HG03354 (cell line): ENCODE data around the gene TMED10.

Experiments used
- ATAC-seq: cut with Tn5 transposase; IDR thresholded peaks from one replicate; pipeline ENCODE4 v1.9.1; 2021; ENCODE audit warnings: mild to moderate bottlenecking; ENCODE audit not compliant: unreplicated experiment, poor library complexity, severe bottlenecking

TMED10 gene

DNA sequence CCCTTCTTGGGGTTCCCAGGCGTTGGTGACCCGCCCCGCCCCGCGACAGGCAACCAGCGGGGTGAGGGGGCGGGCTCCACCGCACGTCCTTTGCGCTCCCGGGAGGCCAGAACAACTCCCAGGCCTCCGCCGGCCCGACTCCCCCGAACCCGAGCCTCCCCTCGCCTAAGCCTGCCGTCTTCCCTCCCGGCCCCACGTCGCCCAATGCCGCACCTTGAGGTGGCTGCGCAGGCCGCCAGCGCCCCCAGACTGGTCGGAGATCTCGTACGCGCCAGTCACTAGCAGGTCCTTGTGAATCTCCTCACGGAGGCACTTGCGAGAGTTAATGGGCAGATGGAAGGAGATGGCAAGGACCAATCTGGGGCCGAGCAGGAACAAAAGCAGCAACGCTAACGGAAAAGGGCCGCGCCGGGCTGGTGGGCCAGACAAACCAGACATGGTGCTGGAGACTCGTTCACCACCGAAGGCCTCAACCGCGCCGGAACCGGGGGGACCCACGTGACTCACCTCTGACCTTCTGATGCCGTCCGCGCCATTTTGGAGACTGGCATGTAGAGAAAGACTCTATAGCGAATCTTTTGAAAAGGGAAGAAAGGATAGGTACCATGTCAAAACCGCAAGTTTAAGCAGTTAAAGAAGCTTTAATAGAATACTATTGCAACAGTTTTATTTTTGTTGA, at the start of gene TMED10:
Gene TMED10 (minus strand): TSS at position 471 of the 679 bp plus-strand sequence. CDS start 33 bp downstream, at position 438.
- peak; percentile 76 for ATAC-seq

- no peak for ATAC-seq
Observed at GRCh38 chr14:75224561-75224960, 48.1 kb upstream of the TMED10 start.

DNA sequence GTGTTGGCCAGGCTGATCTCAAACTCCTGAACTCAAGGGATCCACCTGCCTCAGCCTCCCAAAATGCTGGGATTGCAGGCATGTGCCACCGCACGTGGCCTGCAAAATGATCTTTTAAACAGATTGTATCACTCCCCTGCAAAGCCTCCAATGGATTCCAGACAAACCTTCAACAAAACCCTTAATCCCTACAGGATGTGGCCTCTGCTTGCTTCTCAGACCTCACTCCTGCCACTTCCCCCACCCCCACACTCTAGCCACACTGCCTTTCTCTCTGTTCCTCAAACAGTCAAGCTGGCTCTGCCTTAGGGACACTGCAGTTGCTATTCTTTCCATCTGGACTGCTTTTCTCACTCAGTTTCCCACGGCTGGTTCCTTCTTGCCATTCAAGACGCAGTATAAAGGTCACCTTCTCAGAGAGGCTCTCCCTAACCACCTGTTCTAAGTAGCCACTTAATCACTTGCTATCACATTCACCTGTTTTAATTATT, 47.3 kb upstream of the TMED10 start:
- ATAC-seq, result peak; percentile 55

GRCh38 chr14:75222208-75222701, 45.8 kb upstream of the TMED10 start:
- ATAC-seq, result peak; percentile 64

DNA sequence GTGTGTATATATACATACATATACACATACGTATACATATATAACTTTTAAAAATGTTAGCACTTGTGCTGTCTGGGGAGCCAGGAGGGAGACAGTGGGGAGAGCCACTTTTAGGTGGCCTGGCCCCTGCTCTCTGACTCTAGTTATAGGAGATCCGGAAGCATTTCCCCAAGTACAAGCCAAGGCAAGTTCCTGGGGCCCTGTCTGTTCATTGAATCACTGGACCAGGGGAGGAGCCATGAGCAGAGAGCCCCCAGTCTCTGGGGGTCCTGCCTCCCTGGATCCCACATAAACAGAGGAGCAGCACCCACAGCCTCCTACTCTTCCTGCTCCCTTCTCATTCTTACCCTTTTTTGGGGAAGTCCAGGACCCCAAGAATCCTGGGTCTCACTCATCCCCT, 45.4 kb upstream of the TMED10 start:
- ATAC-seq, result no peak

DNA sequence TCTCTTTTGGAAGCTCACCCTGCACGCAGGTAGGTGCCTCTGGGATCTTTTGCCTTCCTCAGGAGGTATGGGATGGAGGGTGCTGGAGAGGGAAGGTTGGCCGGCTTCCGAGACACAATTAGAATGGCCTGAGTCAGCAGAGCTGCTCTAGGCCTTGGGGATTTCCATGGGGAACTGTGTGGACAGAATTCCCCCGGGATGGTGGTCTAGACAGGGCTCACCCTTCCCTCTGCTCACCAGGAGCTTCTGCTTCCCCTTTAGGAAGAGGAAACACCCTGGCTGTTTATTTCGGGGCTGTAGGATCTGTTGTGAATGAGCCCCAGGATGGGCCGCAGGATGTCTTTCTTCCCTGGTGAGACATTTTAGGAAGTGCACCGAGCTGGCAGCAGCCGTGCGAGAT, 43.7 kb upstream of the TMED10 start:
- no peak for ATAC-seq

DNA sequence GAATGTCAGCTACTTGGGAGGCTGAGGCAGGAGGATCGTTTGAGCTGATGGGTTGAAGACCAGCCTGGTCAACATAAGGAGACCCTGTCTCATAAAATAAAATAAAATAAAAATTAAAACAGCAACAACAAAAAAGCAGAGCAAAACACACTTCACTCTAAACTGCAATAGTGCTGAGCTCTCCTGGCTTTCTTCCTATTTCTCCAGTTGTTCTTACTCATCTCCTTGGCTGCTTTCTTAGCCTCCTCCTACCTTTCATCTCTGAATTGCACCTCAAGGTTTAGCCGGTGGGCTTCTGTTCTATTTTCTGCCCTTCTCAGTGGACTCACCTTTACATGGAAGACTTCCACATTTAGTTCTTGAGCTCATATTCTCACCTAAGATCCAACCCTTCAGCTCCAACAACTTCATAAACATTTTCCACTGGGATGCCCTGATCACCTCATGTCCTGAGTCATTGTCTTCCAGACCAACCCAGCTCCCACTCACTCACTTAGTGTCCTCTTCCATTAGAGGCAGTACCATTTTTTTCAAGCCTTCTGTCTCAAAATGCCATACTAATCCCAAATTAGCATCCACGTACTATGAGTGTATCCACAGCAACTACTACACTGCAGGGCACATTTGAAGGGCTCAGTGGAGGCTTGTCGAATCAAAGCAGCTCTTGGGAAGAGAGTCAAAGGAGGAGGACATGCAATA, 41.2 kb upstream of the TMED10 start:
- no peak for ATAC-seq

GRCh38 chr14:75216427-75217006, 40.1 kb upstream of the TMED10 start:
- ATAC-seq, result no peak

- ATAC-seq, result no peak
Observed at GRCh38 chr14:75215520-75215919, 39.1 kb upstream of the TMED10 start.

GRCh38 chr14:75214558-75214957, 38.1 kb upstream of the TMED10 start:
- no peak for ATAC-seq

DNA sequence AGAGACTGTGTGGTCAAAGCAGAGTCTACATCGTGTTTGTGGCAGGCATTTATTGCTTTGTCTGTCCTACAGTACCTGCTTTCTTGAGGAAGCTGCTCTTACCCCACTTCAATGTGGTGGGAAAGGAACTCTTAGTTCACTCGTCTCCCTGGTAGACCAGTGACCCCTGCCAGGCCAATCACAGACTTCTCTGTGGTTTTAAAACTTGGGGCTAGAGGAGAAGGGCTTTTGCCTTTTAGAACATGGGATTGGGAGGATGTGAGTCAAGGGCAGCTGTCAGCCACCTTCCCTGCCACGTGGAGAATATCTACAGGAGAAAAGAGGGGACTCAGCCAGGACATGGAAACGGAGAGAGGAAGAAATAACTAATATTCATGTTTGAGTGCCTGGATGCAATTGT, 36.8 kb upstream of the TMED10 start:
- no peak for ATAC-seq

DNA sequence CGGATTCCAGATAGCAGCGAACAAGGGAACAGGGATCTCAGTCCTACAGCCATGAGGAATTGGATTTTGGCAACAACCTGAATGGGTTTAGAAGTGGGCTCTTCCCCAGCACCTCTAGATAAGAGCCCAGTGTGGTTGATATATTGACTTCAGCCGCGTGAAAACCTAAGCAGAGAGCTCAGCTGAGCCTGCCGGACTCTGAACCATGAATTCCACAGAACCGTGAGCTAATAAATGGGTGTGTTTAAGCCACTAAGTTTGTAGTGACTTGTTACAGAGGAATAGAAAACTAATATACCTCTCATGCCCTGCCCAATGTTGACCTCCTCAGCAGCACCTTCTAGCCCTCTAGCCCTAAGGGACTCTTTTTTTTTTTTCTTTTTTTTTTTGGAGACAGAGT, 32.4 kb upstream of the TMED10 start:
- no peak for ATAC-seq

DNA sequence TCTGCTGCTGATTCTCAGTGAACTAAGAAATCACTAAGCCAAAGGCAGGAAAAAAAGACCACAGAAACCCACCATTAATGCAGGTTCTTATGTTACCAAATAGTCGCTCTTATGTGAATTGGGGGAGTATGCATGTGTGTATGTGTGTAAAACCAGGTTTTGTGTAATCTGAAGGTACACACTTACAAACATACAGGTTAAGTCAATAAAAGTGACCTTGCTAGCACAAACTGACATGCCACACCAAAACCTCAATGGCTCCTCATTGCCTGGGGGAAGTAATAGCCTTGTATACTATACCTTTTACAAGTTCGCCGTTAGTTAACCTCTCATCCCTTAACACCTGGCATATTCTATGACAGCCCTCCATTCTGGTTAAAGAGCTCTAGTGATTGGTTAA, 29.8 kb upstream of the TMED10 start:
- ATAC-seq, result no peak

GRCh38 chr14:75205591-75205990, 29.2 kb upstream of the TMED10 start:
- no peak for ATAC-seq

GRCh38 chr14:75204116-75204515, 27.7 kb upstream of the TMED10 start:
- ATAC-seq, result no peak

DNA sequence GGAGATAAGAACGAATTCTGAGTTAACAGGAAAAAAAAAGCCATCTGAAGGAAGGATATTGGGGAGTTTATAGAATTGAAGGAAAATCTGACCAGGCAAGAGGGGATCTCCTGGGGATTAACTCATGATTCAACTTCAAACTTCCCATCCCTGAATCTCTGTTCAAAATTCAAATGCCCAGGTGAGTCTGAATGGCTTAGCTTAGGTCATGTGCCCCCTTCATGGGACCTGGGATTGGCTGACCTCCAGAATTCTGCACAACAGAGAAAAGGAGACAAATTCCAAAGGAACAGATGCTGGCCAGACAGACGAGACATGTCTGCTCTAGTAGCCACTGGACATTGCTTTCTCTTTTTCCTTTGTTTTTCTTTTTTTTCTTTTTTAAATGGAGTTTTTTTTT, 26.2 kb upstream of the TMED10 start:
- no peak for ATAC-seq

- ATAC-seq, result no peak
Observed at GRCh38 chr14:75201087-75201486, 24.7 kb upstream of the TMED10 start.

DNA sequence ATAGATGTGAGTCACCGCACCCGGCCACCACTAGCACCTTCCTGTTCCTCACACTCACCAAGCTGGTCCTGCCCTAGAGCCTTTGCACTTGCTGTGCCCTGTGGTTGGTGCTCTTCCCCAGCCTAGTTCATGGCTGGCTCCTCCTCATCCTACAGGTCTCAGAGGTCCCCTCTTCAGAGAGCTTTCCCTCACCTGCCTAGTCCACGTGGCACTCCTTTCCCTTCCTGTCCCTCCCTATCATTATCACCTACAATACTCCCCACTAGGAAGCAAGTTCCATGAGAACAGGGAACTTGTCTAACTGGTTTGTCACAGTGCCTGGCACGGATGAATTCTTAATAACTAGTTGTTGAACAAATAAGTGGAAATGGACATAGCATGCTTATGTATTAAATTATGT, 24.0 kb upstream of the TMED10 start:
- no peak for ATAC-seq

GRCh38 chr14:75198291-75198933, 22.0 kb upstream of the TMED10 start:
- ATAC-seq, result no peak

- ATAC-seq, result no peak
Observed at GRCh38 chr14:75197338-75197737, 20.9 kb upstream of the TMED10 start.
